Right ventricle myocardium superior (tissue), 1 donor: Measurements from ENCODE around the gene SH3GL3. TPM values are rescaled to one million over a fixed set of nuclear protein-coding genes. Genes with fewer than 3 reads are reported as not detected.

Source experiments
- ATAC-seq: fragments of 200-7000 bp; cut with Tn5 transposase; one replicate; pipeline ENCODE4 v1.9.1; 2020; ENCODE audit warnings: mild to moderate bottlenecking; ENCODE audit not compliant: poor library complexity
- DNase-seq: peaks from one replicate; pipeline ENCODE4 v3.0.0-alpha.2; 2020
- intact Hi-C: fragments of 100-400 bp; cut with DNase I; formaldehyde crosslinking; loops from one replicate; pipeline ENCODE4 v1.11.2; 2022
- total RNA-seq: library from RNA; stranded (reverse); fragmentation: NEBNext Ultra II Directional; extraction: Animal tissue kit (Norgen Biotek cat#: 25700); gene quantifications from one replicate; pipeline ENCODE4 v1.2.1, GENCODE V29; 2021
- donor health status: DM: no; HTN: yes; CAD: no; lungs with severe emphysema.

The SH3GL3 gene
- total RNA-seq, 1 donor from 2014 or later = not detected

DNA sequence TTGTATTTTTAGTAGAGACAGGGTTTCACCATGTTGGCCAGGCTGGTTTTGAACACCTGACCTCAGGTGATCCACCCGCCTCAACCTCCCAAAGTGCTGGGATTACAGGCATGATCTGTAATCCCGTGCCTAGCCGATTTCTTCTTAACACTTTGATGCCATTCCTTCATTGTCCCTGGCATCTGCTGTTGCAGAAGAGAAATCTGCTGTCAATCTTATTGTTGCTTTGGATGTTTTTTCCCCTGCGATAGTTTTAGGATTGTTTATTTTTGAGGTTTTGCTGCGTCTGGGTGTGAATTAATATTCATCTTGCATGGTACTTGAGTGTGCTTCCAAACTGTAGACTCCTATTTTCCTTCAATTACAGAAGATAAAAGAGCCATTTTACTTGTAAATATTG lies 107.4 kb downstream of the SH3GL3 start:
- intact Hi-C loops = no loop called here
- DNase-seq (no peak), ATAC-seq (no peak)

DNA sequence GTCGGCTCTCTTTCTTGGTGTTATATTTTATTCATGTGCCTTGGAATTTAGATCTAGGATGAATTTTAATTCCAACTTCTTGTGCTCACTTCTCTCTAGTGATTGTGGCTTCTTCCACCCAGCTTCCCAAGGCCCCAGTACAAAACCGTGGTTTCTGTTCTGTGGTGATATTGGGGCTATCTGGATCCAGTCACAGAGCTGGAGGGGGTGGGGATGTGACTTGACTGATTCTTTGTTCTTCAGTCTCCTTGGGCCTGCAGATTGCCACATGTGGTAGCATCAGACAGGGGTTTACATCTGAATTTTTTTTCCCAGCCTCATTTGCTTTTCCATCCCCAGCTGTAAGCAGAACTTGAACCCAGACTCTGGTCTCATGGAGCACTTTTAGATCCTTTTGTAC lies 108.2 kb downstream of the SH3GL3 start:
- ATAC-seq = no peak
- no peak for DNase-seq
- intact Hi-C loops = no loop called here

DNA sequence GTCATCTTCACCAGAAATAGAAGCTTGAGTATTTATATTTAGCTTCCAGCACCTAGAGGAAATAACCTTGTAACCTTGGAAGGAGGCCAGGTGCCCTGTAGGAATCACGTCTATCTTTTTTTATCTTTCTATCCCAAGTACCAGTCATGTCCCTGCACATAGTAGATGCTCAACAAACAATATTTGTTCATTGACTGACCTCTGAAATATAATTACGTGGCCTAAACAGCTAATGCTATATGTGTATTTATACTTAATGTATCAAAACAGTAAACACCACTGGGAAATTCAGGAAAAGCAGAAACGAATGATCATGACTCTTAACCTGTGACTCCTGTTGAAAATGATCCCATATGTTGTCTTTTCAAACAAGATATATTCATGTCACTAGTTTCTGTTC lies 108.9 kb downstream of the SH3GL3 start:
- intact Hi-C loops = no loop called here
- ATAC-seq (no peak), DNase-seq (no peak)

GRCh38 chr15:83556754-83557153 lies 109.6 kb downstream of the SH3GL3 start:
- ATAC-seq = no peak
- intact Hi-C loops = no loop called here
- DNase-seq = no peak

DNA sequence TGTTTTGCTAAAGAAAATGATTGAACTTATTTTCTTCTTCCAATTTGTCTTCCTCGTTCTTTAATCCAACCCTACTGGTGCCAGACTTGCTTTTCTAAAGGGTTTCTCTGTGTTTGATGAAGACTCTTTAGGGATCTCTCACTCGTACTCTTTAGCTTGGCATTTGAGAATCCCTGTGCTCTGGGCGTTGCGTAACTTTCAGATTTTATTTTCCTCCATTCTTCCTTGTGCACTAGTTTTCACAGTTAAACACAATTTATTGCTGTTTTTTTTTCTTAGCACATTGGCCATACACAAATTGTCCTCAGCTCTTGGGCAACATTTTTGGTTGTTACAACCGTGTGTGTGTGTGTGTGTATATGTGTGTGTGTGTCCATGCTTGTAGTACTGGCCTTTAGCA lies 111.0 kb downstream of the SH3GL3 start:
- DNase-seq (no peak), ATAC-seq (no peak)
- intact Hi-C loops = loop anchor here (2.0 kb wide), 2 partner anchors 119 to 309 kb away; no protein-coding TSS in a partner anchor

DNA sequence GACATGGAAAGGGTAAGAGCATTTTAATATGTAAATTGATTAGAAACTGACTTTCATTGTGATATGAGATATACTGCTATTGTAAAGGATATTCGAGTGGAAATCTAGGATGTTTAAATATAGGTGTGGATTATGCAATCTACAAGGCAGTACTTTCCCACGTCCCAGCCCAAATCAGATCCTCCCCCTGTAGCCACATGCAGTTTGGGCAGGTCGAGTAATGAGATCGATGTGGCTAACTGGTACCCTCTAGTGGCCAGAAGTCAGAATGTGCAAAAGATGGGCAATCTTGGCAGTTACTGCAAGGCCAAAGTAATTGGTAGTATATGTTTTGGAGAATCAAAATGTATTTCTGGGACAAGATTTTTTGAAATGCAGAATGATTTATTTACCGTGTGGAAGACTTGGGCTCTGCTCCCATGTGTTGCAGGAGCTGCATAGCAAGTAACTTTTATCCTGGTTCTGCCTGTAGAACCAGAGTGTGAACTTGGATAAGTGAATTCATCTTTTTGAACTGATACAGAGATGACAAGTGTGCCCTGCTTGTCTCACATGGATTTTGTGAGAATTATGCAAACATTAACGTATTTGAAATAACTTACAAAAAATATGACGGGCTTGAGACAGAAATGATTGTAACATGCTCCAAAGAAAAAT lies 112.3 kb downstream of the SH3GL3 start:
- peak; percentile 77 for ATAC-seq
- DNase-seq = no peak

DNA sequence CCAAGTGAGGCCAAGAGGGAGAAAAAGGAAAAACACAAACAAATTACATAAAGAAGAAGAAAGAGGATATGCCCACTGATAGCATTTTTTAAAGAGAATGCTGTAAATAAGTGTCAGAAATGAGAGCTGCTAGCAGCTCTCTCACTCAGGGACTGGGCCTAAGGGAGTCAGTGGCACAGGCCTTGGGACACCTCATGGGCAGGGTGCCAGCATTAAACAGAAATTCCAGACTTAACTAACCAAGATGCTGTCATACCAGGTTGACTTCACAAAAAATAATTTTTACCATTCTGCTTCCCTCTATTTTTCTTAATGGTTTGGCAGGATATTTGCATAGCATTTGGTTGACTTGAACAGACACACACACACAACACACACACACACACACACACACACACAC lies 114.5 kb downstream of the SH3GL3 start:
- intact Hi-C loops = no loop called here
- DNase-seq (no peak), ATAC-seq (no peak)

More for the DNA sequence above, 112.3 kb downstream of the SH3GL3 start:
- intact Hi-C loops = loop anchor here (2.0 kb wide), 2 partner anchors 121 to 311 kb away; no protein-coding TSS in a partner anchor

GRCh38 chr15:83565138-83565537 lies 118.0 kb downstream of the SH3GL3 start:
- ATAC-seq = no peak
- intact Hi-C loops = no loop called here

GRCh38 chr15:83565553-83566159 lies 118.5 kb downstream of the SH3GL3 start:
- DNase-seq = no peak
- ATAC-seq = no peak
- intact Hi-C loops = no loop called here

More at GRCh38 chr15:83565138-83565537, 118.0 kb downstream of the SH3GL3 start:
- DNase-seq = no peak

DNA sequence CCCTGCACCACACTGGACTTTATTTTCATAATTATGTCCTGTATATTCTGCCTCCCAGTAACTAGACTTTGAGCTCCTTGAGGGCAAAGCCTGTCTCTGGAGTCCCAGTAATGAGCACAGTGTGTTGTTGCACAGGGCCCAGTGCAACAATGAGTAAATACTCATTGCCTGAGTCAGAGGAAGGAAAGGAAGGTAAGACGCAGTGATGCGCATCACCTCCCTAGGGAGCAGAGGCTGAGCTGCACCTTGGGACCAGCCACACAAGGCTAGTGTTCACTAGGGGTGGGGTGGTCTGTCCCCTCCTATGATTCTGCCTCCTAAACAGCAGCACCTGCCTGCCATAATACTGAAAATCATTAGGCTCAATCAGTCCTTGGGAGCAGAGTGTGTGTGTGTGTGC lies 120.2 kb downstream of the SH3GL3 start:
- intact Hi-C loops = no loop called here
- ATAC-seq = no peak
- no peak for DNase-seq

DNA sequence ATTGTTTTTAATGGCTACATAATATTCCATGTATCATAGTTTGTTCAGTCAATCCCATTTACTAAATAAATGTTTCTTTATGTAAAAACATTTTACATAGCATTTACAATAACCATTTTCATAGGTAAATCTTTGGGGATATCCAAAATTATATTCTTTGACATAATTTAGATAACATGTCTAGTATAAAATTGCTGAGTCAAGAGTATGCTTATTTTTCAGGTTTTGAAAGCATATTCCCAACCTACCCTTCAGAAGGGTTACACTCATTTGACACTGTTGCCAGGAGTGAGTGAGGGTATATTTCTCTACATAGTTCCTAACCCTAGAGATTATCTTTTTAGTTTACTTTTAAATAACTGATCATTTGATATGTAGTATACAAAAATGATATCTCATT lies 122.2 kb downstream of the SH3GL3 start:
- no peak for ATAC-seq
- DNase-seq = no peak
- intact Hi-C loops = no loop called here

DNA sequence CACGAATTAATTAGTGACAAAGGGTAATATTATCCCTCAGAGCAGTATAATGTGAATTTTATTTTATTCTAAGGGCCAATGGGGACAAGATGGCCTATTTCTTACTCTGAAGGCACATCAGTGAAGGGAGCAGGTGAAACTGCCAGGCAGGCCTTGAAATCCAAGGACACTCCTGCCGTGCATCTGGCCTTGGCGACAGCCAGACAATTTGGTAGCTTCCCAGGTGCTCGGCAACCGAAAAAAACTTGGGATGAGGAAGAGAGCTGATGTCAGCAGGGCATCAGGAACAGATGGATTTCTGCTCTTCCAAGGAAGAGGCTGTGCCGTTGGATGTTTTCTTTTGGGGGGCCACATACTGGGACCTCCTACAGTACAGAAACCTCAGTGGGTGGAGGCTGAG lies 123.6 kb downstream of the SH3GL3 start:
- DNase-seq (no peak), ATAC-seq (no peak)
- intact Hi-C loops = loop anchor here (10.0 kb wide), 1 partner anchor 174 kb away; no protein-coding TSS in a partner anchor

DNA sequence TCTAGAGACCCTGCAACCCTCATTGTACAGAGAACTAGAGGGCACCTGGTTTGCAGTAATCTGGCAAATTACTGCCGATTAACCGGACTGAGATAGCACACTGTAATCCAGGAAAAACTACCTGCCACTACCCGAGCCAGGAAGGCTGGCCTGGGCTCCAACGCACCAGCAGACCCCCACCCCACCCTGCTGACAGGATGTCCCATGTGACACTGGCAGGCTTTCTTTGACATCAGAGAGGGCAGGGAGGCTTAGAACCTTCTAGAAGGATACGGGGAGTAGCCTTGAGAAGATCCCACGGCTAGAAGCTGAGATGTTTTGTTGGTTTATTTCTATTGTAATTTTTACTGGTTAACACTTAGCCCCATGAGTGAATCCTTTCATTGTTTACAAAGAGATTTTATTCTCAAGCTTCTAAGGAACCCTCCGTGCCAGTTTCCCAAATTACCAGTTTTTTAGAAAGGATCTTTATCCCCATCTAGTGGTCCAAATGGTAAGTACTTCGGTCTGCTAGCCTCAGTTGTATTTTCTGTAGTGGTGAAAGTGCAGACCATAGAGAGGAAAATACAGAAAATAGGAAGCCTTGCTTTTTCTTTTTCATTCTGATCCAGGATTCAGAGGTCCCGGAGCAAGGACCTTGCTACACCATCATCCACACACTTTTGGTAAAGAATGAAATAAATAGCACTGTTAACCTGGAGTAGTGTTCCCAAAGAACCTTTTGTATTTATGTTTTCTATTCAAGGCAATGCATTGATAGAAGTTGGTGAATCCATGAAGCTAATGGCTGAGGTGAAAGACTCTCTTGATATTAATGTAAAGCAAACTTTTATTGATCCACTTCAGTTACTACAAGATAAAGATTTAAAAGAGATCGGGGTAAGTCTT lies 124.9 kb downstream of the SH3GL3 start:
- ATAC-seq = peak; percentile 41
- no peak for DNase-seq
- intact Hi-C loops = loop anchor here (10.0 kb wide), 1 partner anchor 173 kb away; no protein-coding TSS in a partner anchor

DNA sequence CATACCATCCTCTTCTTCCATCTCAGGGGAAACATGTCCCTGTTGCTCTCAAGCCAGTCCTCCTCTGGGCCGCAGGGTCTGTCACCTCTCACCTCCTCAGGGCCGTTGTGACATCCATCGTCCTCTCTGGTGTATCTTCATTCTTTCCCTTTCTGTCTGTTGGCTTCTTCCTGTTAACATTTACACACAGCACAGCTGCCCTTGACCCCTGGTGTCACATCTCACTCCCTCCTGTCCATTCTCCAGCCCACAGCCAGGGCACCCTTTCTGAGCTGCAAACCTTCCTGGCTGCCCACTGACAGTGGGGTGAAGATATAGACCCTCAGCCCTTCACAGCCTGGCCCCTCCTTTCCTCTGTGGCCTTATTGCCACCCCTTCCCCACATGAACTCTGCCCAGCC lies 127.2 kb downstream of the SH3GL3 start:
- DNase-seq (no peak), ATAC-seq (no peak)
- intact Hi-C loops = loop anchor here (10.0 kb wide), 1 partner anchor 170 kb away; no protein-coding TSS in a partner anchor

DNA sequence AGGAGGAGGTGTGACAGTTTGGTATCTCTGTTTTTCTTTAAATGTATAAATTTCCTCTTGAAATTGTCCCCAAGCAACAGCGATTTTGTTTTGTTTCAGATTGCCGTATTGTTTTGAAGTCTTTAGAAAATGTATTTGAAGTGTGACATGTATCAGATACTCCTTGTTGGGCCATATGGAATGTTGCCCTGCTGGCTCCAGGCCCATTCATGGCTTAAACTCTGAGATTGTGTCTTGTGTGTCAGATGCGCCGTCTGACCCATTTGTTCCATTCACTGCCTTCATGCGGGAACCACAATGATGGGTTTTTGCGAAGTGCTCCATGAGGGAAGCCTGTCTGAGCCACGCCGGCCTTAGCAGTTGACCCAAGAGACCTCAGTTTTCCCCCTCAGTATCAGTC lies 131.6 kb downstream of the SH3GL3 start:
- ATAC-seq (no peak), DNase-seq (no peak)
- intact Hi-C loops = loop anchor here (10.0 kb wide), 1 partner anchor 166 kb away; no protein-coding TSS in a partner anchor

- ATAC-seq (no peak), DNase-seq (no peak)
- intact Hi-C loops = no loop called here
Measured at GRCh38 chr15:83581381-83581780, 134.2 kb downstream of the SH3GL3 start.

DNA sequence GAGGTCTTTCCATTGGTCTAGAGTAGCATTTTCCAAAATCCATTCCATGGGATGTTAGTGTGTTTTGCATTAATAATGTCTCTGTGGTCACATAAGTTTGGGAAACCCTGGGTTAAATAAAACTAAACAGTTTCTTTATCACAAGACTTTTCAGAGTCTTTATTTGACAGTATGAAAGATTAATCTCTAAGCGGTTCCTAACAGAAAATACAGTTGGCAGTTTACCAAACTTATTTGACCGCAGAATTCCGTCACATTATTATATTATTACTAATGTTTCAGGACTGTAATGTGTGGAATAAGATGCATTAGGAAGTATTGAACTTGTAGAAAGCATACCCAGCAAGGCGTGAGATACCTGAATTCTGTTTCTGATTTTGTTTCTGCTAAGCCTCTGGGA lies 135.2 kb downstream of the SH3GL3 start:
- DNase-seq = no peak
- no peak for ATAC-seq
- intact Hi-C loops = no loop called here

- intact Hi-C loops = no loop called here
- ATAC-seq (no peak), DNase-seq (no peak)
Measured at GRCh38 chr15:83585601-83586335, 138.6 kb downstream of the SH3GL3 start.

DNA sequence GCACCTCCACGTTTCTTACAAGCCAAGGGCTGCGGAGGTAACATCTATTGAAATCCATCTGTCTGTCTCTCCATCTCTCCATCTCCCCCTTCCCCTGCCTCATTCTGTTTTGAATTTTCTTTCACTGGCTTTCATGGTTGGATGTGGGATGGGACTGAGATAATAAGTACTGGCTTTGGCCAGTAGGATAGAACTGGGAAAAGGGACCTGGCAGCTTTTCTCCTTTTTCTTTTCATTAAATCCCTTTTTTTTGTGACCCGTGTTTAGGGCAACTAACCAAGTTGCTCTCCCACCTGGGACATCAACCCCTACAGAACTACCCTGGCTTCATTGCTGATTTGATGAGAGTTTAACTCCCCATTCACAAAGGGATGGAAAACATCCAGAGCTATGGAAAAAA lies 139.9 kb downstream of the SH3GL3 start:
- peak; percentile 12 for ATAC-seq
- no peak for DNase-seq
- intact Hi-C loops = no loop called here
